ENCODE data around the gene TWIST2. TPM values are rescaled to one million over a fixed set of nuclear protein-coding genes. Genes with fewer than 3 reads are reported as not detected.

Gene TWIST2
- total RNA-seq, 1 experiment from 2014 or later, result 0.22 TPM

GRCh38 chr2:238838786-238839327, 9.0 kb upstream of the TWIST2 start:
- no peaks in the 10 kb centered on the region for H3K79me2 ChIP-seq (ENCODE audit: insufficient read depth, low read length)
- Mint-ChIP-seq H3K4me3 (no peak overlapping the region), H3K4me1 (no peaks in the 10 kb centered on the region), H3K36me3 (ENCODE audit: insufficient read depth in 1 of 3, low read depth in 3 of 3) (no peaks in the 10 kb centered on the region; a peak in 1 of 7 replicates), H3K27me3 (ENCODE audit: low read depth) (peaks cover 54% of the 10 kb centered on the region), H3K27ac (no peak overlapping the region), H3K9me3 (peaks cover 0 to 7% of the 10 kb centered on the region in 2 experiments; a peak in 3 of 5 replicates)
- H3K4me2 ChIP-seq (ENCODE audit: insufficient read depth, insufficient read length, low read length), result no peak overlapping the region
- no peak overlapping the region for H2BK120ac ChIP-seq (ENCODE audit: low read depth, low read length, poor library complexity, severe bottlenecking)
- H2BK20ac ChIP-seq (ENCODE audit: low read depth, low read length, poor library complexity, severe bottlenecking), result no peak overlapping the region
- no peak overlapping the region for H2BK15ac ChIP-seq (ENCODE audit: low read depth, low read length)
- no peak overlapping the region for H3K9ac ChIP-seq (ENCODE audit: extremely low read depth, insufficient read length, low read length)
- H3K9me3 ChIP-seq (ENCODE audit: control insufficient read depth, low read depth, low read length), result no peaks in the 10 kb centered on the region
- H3K79me1 ChIP-seq (ENCODE audit: insufficient read depth, low read depth, low read length, poor library complexity, severe bottlenecking), result no peaks in the 10 kb centered on the region
- H3K56ac ChIP-seq (ENCODE audit: insufficient read length, low read depth, low read length), result no peak overlapping the region
- H3K18ac ChIP-seq (ENCODE audit: insufficient read length, low read depth, low read length), result no peak overlapping the region
- no peak overlapping the region for H2AK5ac ChIP-seq (ENCODE audit: insufficient read length, low read length)
- H3T11ph ChIP-seq (ENCODE audit: low read length), result no peak overlapping the region
- no peak overlapping the region for H3K14ac ChIP-seq (ENCODE audit: insufficient read depth, low read length)
- H2AFZ ChIP-seq (ENCODE audit: low read length), result no peak overlapping the region
- peaks cover 3% of the 10 kb centered on the region; the same call in 1 of the 2 replicates for H3K27me3 ChIP-seq (ENCODE audit: insufficient read depth, low read length)
- no peak for TF ChIP-seq CTCF (conservative IDR thresholded peaks at IDR 0.05)
- no peak overlapping the region for H4K5ac ChIP-seq (ENCODE audit: insufficient read length, low read depth, low read length)
- no peaks in the 10 kb centered on the region for H4K20me1 ChIP-seq (ENCODE audit: control insufficient read depth, insufficient read depth, insufficient read length)
- H4K91ac ChIP-seq (ENCODE audit: insufficient read length, low read depth, low read length), result no peak overlapping the region
- H4K8ac ChIP-seq (replicated peaks; ENCODE audit: insufficient read length, low read depth, low read length), result no peak overlapping the region
- H2BK12ac ChIP-seq (ENCODE audit: insufficient read length, low read depth, low read length), result no peak overlapping the region
- DNase-seq, result no peak
- no peak overlapping the region for H3K23ac ChIP-seq (ENCODE audit: insufficient read length, low read depth, low read length)
- no peaks in the 10 kb centered on the region for H3K4me1 ChIP-seq (ENCODE audit: insufficient read depth, low read length)
- H2BK5ac ChIP-seq (ENCODE audit: insufficient read length, low read length), result no peak overlapping the region
- H3K23me2 ChIP-seq (ENCODE audit: insufficient read length, low read depth, low read length, poor library complexity, severe bottlenecking), result no peaks in the 10 kb centered on the region
- H3K4ac ChIP-seq (ENCODE audit: low read depth, low read length), result no peak overlapping the region
- no peak overlapping the region for H3K27ac ChIP-seq (ENCODE audit: insufficient read length, low read depth, low read length)

All from H9 (cell line).